ENCODE data around the gene ST7. TPM values are rescaled to one million over a fixed set of nuclear protein-coding genes. Genes with fewer than 3 reads are reported as not detected.

The ST7 gene
- total and polyA plus RNA-seq, 2 of the 8 experiments (the other 6 are each of a cell fraction or from before 2014, with no cell fraction given): 16.3 to 18.0 TPM

DNA sequence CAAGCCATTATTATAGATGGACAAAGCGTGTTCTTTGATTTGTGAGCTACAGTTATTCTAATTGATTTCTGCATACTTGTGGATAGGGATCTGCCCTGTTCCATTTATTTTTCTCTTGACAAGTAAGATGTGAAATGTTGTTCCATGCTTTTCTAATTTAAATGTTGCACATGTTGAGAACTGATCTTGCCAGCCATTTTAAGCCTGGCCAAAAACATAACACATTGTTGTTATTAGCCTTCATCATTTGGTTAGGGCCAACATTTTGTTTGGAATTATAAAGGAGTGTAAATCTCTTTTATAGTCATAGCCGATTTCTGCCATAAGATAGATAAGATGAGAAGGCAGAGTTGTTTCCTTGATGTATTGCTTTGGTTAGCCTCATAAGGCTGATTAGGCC lies 252.6 kb downstream of the ST7 start:
- no peak overlapping the region for H2BK12ac ChIP-seq (ENCODE audit: low read depth, low read length)
- no peaks in the 10 kb centered on the region; a peak in 1 of 7 replicates for H3K4me1 ChIP-seq (replicated peaks in 1 of 4; ENCODE audit: control insufficient read depth in 3 of 4, insufficient read depth in 4 of 4, low read length in 3 of 4)
- no peak overlapping the region for H3K4me3 ChIP-seq (ENCODE audit: extremely low read depth in 1 of 4, insufficient read depth in 2 of 4, low read depth in 3 of 4, low read length in 4 of 4)
- H3K79me1 ChIP-seq (ENCODE audit: low read depth, low read length): no peaks in the 10 kb centered on the region; the same call in 1 of the 2 replicates
- H2BK15ac ChIP-seq (ENCODE audit: low read length): no peak overlapping the region
- no peaks in the 10 kb centered on the region for H3K79me2 ChIP-seq (ENCODE audit: control insufficient read depth in 1 of 2, insufficient read depth in 2 of 2, low read length in 2 of 2)
- 98% methylated on average over 2 of the region's 2 CpGs; no CpG with 5 or more reads in 1 of the 2 experiments for WGBS, 2 experiments (ENCODE audit: extremely low coverage in 1 of 2, insufficient coverage in 1 of 2, insufficient read length in 1 of 2, insufficient replicate concordance in 2 of 2, low coverage in 1 of 2, low lambda C conversion rate in 2 of 2, missing lambda C conversion rate in 1 of 2)
- H3K36me3 ChIP-seq (ENCODE audit: control insufficient read depth in 2 of 4, insufficient read depth in 4 of 4, low read length in 3 of 4): no peaks in the 10 kb centered on the region
- H2AK5ac ChIP-seq (ENCODE audit: low read depth, low read length): no peak overlapping the region
- H3K56ac ChIP-seq (replicated peaks; ENCODE audit: insufficient read length, low read depth, low read length): no peak overlapping the region
- H4K91ac ChIP-seq (replicated peaks; ENCODE audit: insufficient read length, low read length): no peak overlapping the region
- no peak overlapping the region for H3K18ac ChIP-seq (ENCODE audit: extremely low read depth, low read length)
- no peak for FAIRE-seq
- H2AFZ ChIP-seq (ENCODE audit: low read length): no peak overlapping the region
- no peaks in the 10 kb centered on the region for H3K27me3 ChIP-seq (replicated peaks in 1 of 4; ENCODE audit: control insufficient read depth in 3 of 4, extremely low read depth in 1 of 4, insufficient read depth in 3 of 4, low read length in 3 of 4)
- no peak overlapping the region for H2BK20ac ChIP-seq (ENCODE audit: low read length)
- H4K20me1 ChIP-seq (replicated peaks in 1 of 2; ENCODE audit: control insufficient read depth in 1 of 2, insufficient read depth in 2 of 2, low read length in 2 of 2): no peaks in the 10 kb centered on the region
- H3K4me2 ChIP-seq (ENCODE audit: insufficient read depth in 1 of 2, low read depth in 2 of 2, low read length in 2 of 2): no peak overlapping the region
- H3K27ac ChIP-seq (ENCODE audit: low read depth, low read length): no peak overlapping the region
- H2BK120ac ChIP-seq (replicated peaks; ENCODE audit: low read depth, low read length): no peak overlapping the region
- no peak overlapping the region for H3K9ac ChIP-seq (replicated peaks in 1 of 4; ENCODE audit: extremely low read depth in 1 of 4, low read depth in 3 of 4, low read length in 3 of 4)
- H3K9me3 ChIP-seq (ENCODE audit: insufficient read depth in 2 of 2, low read depth in 1 of 2, low read length in 1 of 2): no peaks in the 10 kb centered on the region
- H3K23me2 ChIP-seq (ENCODE audit: low read depth, low read length): no peaks in the 10 kb centered on the region; the same call in 1 of the 2 replicates
- H4K8ac ChIP-seq (ENCODE audit: extremely low read depth, insufficient read depth, low read length): no peak overlapping the region
- H3K4ac ChIP-seq (replicated peaks; ENCODE audit: insufficient read length, low read depth, low read length): no peak overlapping the region
- ChIA-PET POLR2A (ENCODE audit: partially characterized antibody) (no interaction called here), CTCF (ENCODE audit: partially characterized antibody) (interaction anchor here (0.7 kb wide), 1 partner anchor 755 kb away, joined by 3 read pairs; no protein-coding TSS in a partner anchor)
- no peak for DNase-seq (ENCODE audit: low read depth in 1 of 2, low spot score in 2 of 2)
- no peak overlapping the region for H4K5ac ChIP-seq (ENCODE audit: insufficient read length, low read depth, low read length)
- H2BK5ac ChIP-seq (ENCODE audit: low read depth, low read length): no peak overlapping the region
- no peak overlapping the region for H3K23ac ChIP-seq (ENCODE audit: insufficient read length)
- H3K14ac ChIP-seq (ENCODE audit: insufficient read length): no peak overlapping the region
- no peak for TF ChIP-seq SP4 (IDR thresholded peaks at IDR 0.05; ENCODE audit: low read length)
- TF ChIP-seq SIX5 (IDR thresholded peaks at IDR 0.05; ENCODE audit: low read depth, low read length): no peak
- no peak for TF ChIP-seq SIN3A (conservative IDR thresholded peaks at IDR 0.05 in 1 of 2, IDR thresholded peaks at IDR 0.05 in 1 of 2; ENCODE audit: low read depth in 1 of 2, low read length in 2 of 2)
- TF ChIP-seq, protein P1, sequence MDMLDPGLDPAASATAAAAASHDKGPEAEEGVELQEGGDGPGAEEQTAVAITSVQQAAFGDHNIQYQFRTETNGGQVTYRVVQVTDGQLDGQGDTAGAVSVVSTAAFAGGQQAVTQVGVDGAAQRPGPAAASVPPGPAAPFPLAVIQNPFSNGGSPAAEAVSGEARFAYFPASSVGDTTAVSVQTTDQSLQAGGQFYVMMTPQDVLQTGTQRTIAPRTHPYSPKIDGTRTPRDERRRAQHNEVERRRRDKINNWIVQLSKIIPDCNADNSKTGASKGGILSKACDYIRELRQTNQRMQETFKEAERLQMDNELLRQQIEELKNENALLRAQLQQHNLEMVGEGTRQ (IDR thresholded peaks at IDR 0.05; ENCODE audit: low read length): no peak
- TF ChIP-seq ASH2L (IDR thresholded peaks at IDR 0.05; ENCODE audit: low read length): no peak
- TF ChIP-seq CBX5 (IDR thresholded peaks at IDR 0.05; ENCODE audit: low read depth, low read length): no peak
- TF ChIP-seq JUND (IDR thresholded peaks at IDR 0.05; ENCODE audit: low read length): no peak
- TF ChIP-seq GTF2F1 (IDR thresholded peaks at IDR 0.05; ENCODE audit: borderline replicate concordance, low read depth, low read length): no peak

All from H1 (cell line).